ENCODE measurements around the gene DOCK9.

Gene DOCK9

GRCh38 chr13:98972059-98972458 lies 5.8 kb downstream of the DOCK9 start:
- DNase-seq: no peak

- DNase-seq: no peak
Measured at GRCh38 chr13:98970330-98970729, 7.5 kb downstream of the DOCK9 start.

GRCh38 chr13:98967491-98967890 lies 10.4 kb downstream of the DOCK9 start:
- no peak for DNase-seq

GRCh38 chr13:98966019-98966418 lies 11.8 kb downstream of the DOCK9 start:
- DNase-seq: no peak

GRCh38 chr13:98965325-98965724 lies 12.5 kb downstream of the DOCK9 start:
- no peak for DNase-seq

GRCh38 chr13:98963917-98964316 lies 13.9 kb downstream of the DOCK9 start:
- no peak for DNase-seq

- no peak for DNase-seq
Measured at GRCh38 chr13:98962901-98963590, 14.8 kb downstream of the DOCK9 start.

- DNase-seq: no peak
Measured at GRCh38 chr13:98961503-98962105, 16.3 kb downstream of the DOCK9 start.

- DNase-seq: no peak
Measured at GRCh38 chr13:98960606-98961502, 17.0 kb downstream of the DOCK9 start.

- no peak for DNase-seq
Measured at GRCh38 chr13:98959786-98960605, 17.9 kb downstream of the DOCK9 start.

- no peak for DNase-seq
Measured at GRCh38 chr13:98959291-98959690, 18.6 kb downstream of the DOCK9 start.

- no peak for DNase-seq
Measured at GRCh38 chr13:98958443-98958794, 19.4 kb downstream of the DOCK9 start.

- DNase-seq: no peak
Measured at GRCh38 chr13:98957731-98958442, 20.0 kb downstream of the DOCK9 start.

- no peak for DNase-seq
Measured at GRCh38 chr13:98955336-98955735, 22.5 kb downstream of the DOCK9 start.

GRCh38 chr13:98954313-98954712 lies 23.6 kb downstream of the DOCK9 start:
- no peak for DNase-seq

GRCh38 chr13:98951266-98951665 lies 26.6 kb downstream of the DOCK9 start:
- no peak for DNase-seq

GRCh38 chr13:98950705-98951104 lies 27.2 kb downstream of the DOCK9 start:
- DNase-seq: no peak

- no peak for DNase-seq
Measured at GRCh38 chr13:98947925-98948324, 29.9 kb downstream of the DOCK9 start.

GRCh38 chr13:98945863-98946605 lies 31.8 kb downstream of the DOCK9 start:
- no peak for DNase-seq

- no peak for DNase-seq
Measured at GRCh38 chr13:98944336-98944735, 33.5 kb downstream of the DOCK9 start.

GRCh38 chr13:98942997-98943396 lies 34.9 kb downstream of the DOCK9 start:
- DNase-seq: no peak

- no peak for DNase-seq
Measured at GRCh38 chr13:98942485-98942884, 35.4 kb downstream of the DOCK9 start.

All from CD4-positive, alpha-beta T cell treated with Interleukin-4 for 1 hour (primary cell).